OCI-LY1 (cell line): ENCODE data around the gene DOCK2.

ENCODE experiments used
- H2AFZ ChIP-seq: fragments of 200-600 bp; sonication (generic), shearing (Covaris generic); 2 replicates; pipeline ENCODE4 v1.6.0; 2014; ENCODE audit warnings: antibody characterized with exemption, mild to moderate bottlenecking, low read length
- H3F3A ChIP-seq: fragments of 200-600 bp; sonication (generic), shearing (Covaris generic); 2 replicates; pipeline ENCODE4 v1.6.0; 2014; ENCODE audit warnings: mild to moderate bottlenecking, antibody characterized with exemption, low read length, moderate library complexity; ENCODE audit not compliant: insufficient read depth
- H3K27ac ChIP-seq: fragments of 200-600 bp; sonication (generic); 2 replicates; pipeline ENCODE4 v1.5.1; 2014; ENCODE audit warnings: low read length, mixed run types, mild to moderate bottlenecking, low read depth; ENCODE audit not compliant: poor library complexity, severe bottlenecking
- H3K27me3 ChIP-seq: fragments of 200-600 bp; sonication (generic); 2 replicates; pipeline ENCODE4 v1.6.0; 2014; ENCODE audit warnings: antibody characterized with exemption, mild to moderate bottlenecking, low read length, moderate library complexity; ENCODE audit not compliant: insufficient read depth
- H3K36me3 ChIP-seq: fragments of 200-600 bp; sonication (generic); 2 replicates; pipeline ENCODE4 v1.6.1; 2014; ENCODE audit warnings: mild to moderate bottlenecking, antibody characterized with exemption, low read length, moderate library complexity, mixed read lengths; ENCODE audit not compliant: insufficient read depth
- H3K4me1 ChIP-seq: fragments of 200-600 bp; sonication (generic); 2 replicates; pipeline ENCODE4 v1.5.1; 2014; ENCODE audit warnings: mild to moderate bottlenecking, low read length, moderate library complexity; ENCODE audit not compliant: insufficient read depth, severe bottlenecking
- H3K4me2 ChIP-seq: fragments of 200-600 bp; sonication (generic), shearing (Covaris generic); 2 replicates; pipeline ENCODE4 v1.6.1; 2014; ENCODE audit warnings: low read length
- H3K4me3 ChIP-seq: fragments of 200-600 bp; sonication (generic); 2 replicates; pipeline ENCODE4 v1.5.1; 2014; ENCODE audit warnings: low read length, low read depth, mild to moderate bottlenecking, mixed read lengths; ENCODE audit not compliant: poor library complexity, severe bottlenecking
- H3K79me2 ChIP-seq: fragments of 200-600 bp; shearing (Covaris generic); 2 replicates; pipeline ENCODE4 v1.6.1; 2016; ENCODE audit warnings: mixed run types, low read length, mixed read lengths; ENCODE audit not compliant: insufficient read depth
- H3K9ac ChIP-seq: fragments of 200-600 bp; sonication (generic), shearing (Covaris generic); 2 replicates; pipeline ENCODE4 v1.6.1; 2014; ENCODE audit warnings: mild to moderate bottlenecking, low read length, mixed read lengths
- H3K9me2 ChIP-seq: fragments of 200-600 bp; sonication (generic), shearing (Covaris generic); 2 replicates; pipeline ENCODE4 v1.6.1; 2014; ENCODE audit warnings: low read depth, mild to moderate bottlenecking, low read length, mixed read lengths
- H3K9me3 ChIP-seq: fragments of 200-600 bp; shearing (Covaris generic); 2 replicates; pipeline ENCODE4 v1.6.1; 2014; ENCODE audit warnings: low read length, mixed read lengths
- H4K20me1 ChIP-seq: fragments of 200-600 bp; sonication (generic), shearing (Covaris generic); 2 replicates; pipeline ENCODE4 v1.6.0; 2016; ENCODE audit warnings: mild to moderate bottlenecking, low read length; ENCODE audit not compliant: insufficient read depth
- CTCF ChIP-seq: fragments of 200-600 bp; sonication (generic), shearing (Covaris generic); IDR thresholded peaks from 2 replicates; pipeline ENCODE4 v1.5.1; 2017; ENCODE audit warnings: mild to moderate bottlenecking, antibody characterized with exemption, low read length, moderate library complexity, mixed read lengths
- EZH2 ChIP-seq: fragments of 200-600 bp; sonication (generic), shearing (Covaris generic); IDR thresholded peaks from 2 replicates; pipeline ENCODE4 v1.8.0; 2017; ENCODE audit warnings: borderline replicate concordance, mixed run types, mild to moderate bottlenecking, antibody characterized with exemption, low read length, moderate library complexity, mixed read lengths

Gene DOCK2

DNA sequence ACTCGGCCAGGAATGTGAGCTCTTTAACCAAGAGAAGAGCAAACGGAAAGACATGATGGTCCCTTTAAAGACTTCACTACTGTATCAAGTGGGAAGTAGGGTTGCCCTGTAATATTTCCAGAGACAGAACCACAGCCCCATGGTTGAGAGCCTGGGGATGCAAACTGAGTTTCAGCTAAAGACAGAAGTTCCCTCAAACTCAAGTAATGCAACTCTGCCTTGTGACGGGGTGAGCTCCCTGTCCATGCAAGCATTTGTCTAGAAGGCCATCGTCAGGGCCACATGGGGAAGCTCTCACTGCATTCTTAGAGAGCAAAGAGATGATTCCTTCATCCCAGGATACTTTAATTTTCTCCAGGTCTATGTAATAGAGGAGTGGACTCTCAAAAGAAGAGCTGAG lies 260.4 kb downstream of the DOCK2 start:
- Histone ChIP-seq H3K9ac (no peak overlapping the region), H3K36me3 (peaks cover 14% of the 10 kb centered on the region; the same call in 1 of the 2 replicates), H3F3A (no peaks in the 10 kb centered on the region), H3K79me2 (no peaks in the 10 kb centered on the region), H3K4me1 (no peaks in the 10 kb centered on the region), H3K4me2 (no peak overlapping the region), H3K9me2 (no peaks in the 10 kb centered on the region), H3K4me3 (no peak overlapping the region), H2AFZ (no peak overlapping the region), H3K27ac (no peak overlapping the region), H3K9me3 (no peaks in the 10 kb centered on the region), H4K20me1 (no peaks in the 10 kb centered on the region), H3K27me3 (no peaks in the 10 kb centered on the region)
- TF ChIP-seq EZH2, result no peak
- no peak for TF ChIP-seq CTCF

GRCh38 chr5:169901896-169902295 lies 264.8 kb downstream of the DOCK2 start:
- no peak overlapping the region for H3K4me3 ChIP-seq
- H4K20me1 ChIP-seq, result no peaks in the 10 kb centered on the region
- peaks cover 9% of the 10 kb centered on the region; the same call in 1 of the 2 replicates for H3K36me3 ChIP-seq
- no peaks in the 10 kb centered on the region for H3K9me3 ChIP-seq
- no peaks in the 10 kb centered on the region for H3K9me2 ChIP-seq
- H3K27ac ChIP-seq, result no peak overlapping the region
- no peaks in the 10 kb centered on the region for H3F3A ChIP-seq
- no peak overlapping the region for H3K9ac ChIP-seq
- no peaks in the 10 kb centered on the region for H3K79me2 ChIP-seq
- no peak overlapping the region for H3K4me2 ChIP-seq
- H3K4me1 ChIP-seq, result no peaks in the 10 kb centered on the region
- TF ChIP-seq EZH2 (no peak), CTCF (no peak)
- no peaks in the 10 kb centered on the region for H3K27me3 ChIP-seq
- no peak overlapping the region for H2AFZ ChIP-seq

DNA sequence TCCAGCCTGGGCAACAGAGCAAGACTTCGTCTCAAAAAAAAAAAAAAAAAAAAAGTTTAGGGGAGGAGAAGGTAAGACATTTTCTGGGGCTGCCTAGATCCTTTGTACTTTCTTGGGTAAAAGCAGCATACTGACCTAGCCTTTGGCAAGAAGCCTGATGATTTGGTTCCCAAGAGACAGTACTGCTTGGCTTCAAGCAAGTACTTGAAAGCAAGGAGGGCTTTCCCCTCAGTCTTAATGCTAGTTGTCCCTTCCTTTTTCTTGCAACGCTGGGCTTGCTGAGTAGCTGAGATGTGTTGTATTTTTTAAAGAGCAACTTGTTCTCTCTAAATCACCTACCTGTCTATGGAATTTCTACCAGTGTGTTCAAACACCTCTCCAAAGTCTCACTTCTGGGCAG lies 267.0 kb downstream of the DOCK2 start:
- Histone ChIP-seq H3K27ac (no peak overlapping the region), H3K4me3 (no peak overlapping the region), H4K20me1 (no peaks in the 10 kb centered on the region), H3K4me1 (no peaks in the 10 kb centered on the region), H3K9me2 (no peaks in the 10 kb centered on the region), H2AFZ (no peak overlapping the region), H3K79me2 (no peaks in the 10 kb centered on the region), H3K9ac (no peak overlapping the region), H3K36me3 (peaks cover 9% of the 10 kb centered on the region; the same call in 1 of the 2 replicates), H3F3A (no peaks in the 10 kb centered on the region), H3K4me2 (no peak overlapping the region), H3K9me3 (no peaks in the 10 kb centered on the region), H3K27me3 (no peaks in the 10 kb centered on the region)
- no peak for TF ChIP-seq CTCF
- TF ChIP-seq EZH2, result no peak
